Mucosa of descending colon (tissue), 3 donors: Measurements from ENCODE around the gene GDA. TPM values are rescaled to one million over a fixed set of nuclear protein-coding genes. Genes with fewer than 3 reads are reported as not detected.
A peak's percentile ranks its signal among the peaks of the same experiment; 100 is the strongest.

Experiments
- ATAC-seq: fragments of 200-7000 bp; cut with Tn5 transposase; one replicate; pipeline ENCODE4 v1.9.1; 2020; ENCODE audit warnings: mild to moderate bottlenecking, moderate library complexity
- DNase-seq, 3 donors: peaks; one replicate each; pipeline ENCODE4 v3.0.0-alpha.2; 2020
- H3K36me3 ChIP-seq: fragments of 200-600 bp; one replicate; pipeline ENCODE4 v1.8.0; 2021; ENCODE audit warnings: low read depth, mild to moderate bottlenecking
- H3K4me1 ChIP-seq: fragments of 200-600 bp; one replicate; pipeline ENCODE4 v1.8.0; 2021; ENCODE audit warnings: low read depth, mild to moderate bottlenecking
- H3K4me3 ChIP-seq: fragments of 200-600 bp; one replicate; pipeline ENCODE4 v1.8.0; 2021; ENCODE audit warnings: mild to moderate bottlenecking
- H3K9me3 ChIP-seq: fragments of 200-600 bp; one replicate; pipeline ENCODE4 v1.8.0; 2021; ENCODE audit warnings: mild to moderate bottlenecking
- CTCF ChIP-seq: fragments of 200-600 bp; IDR thresholded peaks from one replicate; pipeline ENCODE4 v1.8.0; 2022; ENCODE audit warnings: antibody characterized with exemption, mild to moderate bottlenecking
- intact Hi-C, 2 donors: fragments of 100-400 bp; cut with DNase I in 1 of 2; cut with micrococcal nuclease in 1 of 2; formaldehyde crosslinking; loops; one replicate each; pipeline versions ENCODE4 v1.11.0 to v1.11.1; 2022; cut with DNase I, micrococcal nuclease
- total RNA-seq, 3 donors: library from RNA; stranded (reverse); fragmentation: NEBNext Ultra II Directional in 2 of 3; extraction: Animal tissue kit (Norgen Biotek cat#: 25700) in 2 of 3; gene quantifications; one replicate each; pipeline versions ENCODE4 v1.2.1 to v1.2.4, GENCODE V29; 2021 to 2023
- donor health status: DM: no; HTN: no; CAD: no; lungs with moderate emphysema.
- donor health status: DM: no; HTN: no; CAD: no.
- donor health status: DM: no; HTN: yes; CAD: no.

GDA gene
- total RNA-seq, 3 donors from 2014 or later: 28.7 to 65.5 (median 30.1) TPM

- peak; percentile 6 for ATAC-seq
- DNase-seq: no peak
- intact Hi-C loops: no loop called here
- Histone ChIP-seq H3K4me1 (no peaks in the 10 kb centered on the region), H3K9me3 (no peaks in the 10 kb centered on the region), H3K4me3 (no peak overlapping the region), H3K36me3 (no peaks in the 10 kb centered on the region)
- TF ChIP-seq CTCF: no peak
Measured at GRCh38 chr9:72156586-72156985, 7.3 kb downstream of the GDA start.

GRCh38 chr9:72158680-72159079 lies 9.4 kb downstream of the GDA start:
- H3K4me1 ChIP-seq: no peaks in the 10 kb centered on the region
- no peak for DNase-seq
- ATAC-seq: no peak
- H3K36me3 ChIP-seq: no peaks in the 10 kb centered on the region
- intact Hi-C loops: no loop called here
- TF ChIP-seq CTCF: no peak
- H3K4me3 ChIP-seq: no peak overlapping the region
- H3K9me3 ChIP-seq: no peaks in the 10 kb centered on the region

DNA sequence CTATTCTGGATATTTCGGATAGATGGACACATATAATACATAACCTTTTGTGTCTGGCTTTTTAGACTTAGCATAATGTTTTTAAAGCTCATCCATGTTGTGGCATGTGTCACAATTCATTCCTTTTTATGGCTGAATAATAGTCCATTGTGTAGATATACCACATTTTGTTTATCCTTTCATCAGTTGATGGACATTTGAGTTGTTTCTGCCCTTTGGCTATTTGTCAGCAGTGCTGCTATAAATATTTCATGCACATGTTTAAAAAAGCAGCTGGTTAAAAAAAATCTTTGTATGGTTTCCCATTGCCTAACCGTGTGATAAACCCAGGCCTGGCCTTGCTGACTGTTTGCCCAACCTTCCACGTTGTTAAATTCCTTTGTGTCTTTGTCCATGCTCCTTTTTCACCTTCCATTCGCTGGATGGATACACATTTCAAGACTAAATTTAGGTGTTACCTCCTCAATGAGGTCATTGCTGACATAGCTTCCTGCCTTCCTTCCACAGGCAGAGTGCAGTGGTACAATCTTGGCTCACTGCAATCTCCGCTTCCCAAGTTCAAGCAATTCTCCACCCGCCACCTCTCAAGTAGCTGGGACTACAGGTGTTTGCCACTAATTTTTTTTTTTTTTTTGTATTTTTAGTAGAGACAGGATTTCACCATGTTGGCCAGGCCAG lies 11.3 kb downstream of the GDA start:
- H3K36me3 ChIP-seq: no peaks in the 10 kb centered on the region
- TF ChIP-seq CTCF: no peak
- ATAC-seq (no peak), DNase-seq (no peak)
- intact Hi-C loops: no loop called here
- no peaks in the 10 kb centered on the region for H3K9me3 ChIP-seq
- H3K4me1 ChIP-seq: no peaks in the 10 kb centered on the region
- H3K4me3 ChIP-seq: no peak overlapping the region

GRCh38 chr9:72165326-72165725 lies 16.1 kb downstream of the GDA start:
- no peak overlapping the region for H3K4me3 ChIP-seq
- no peaks in the 10 kb centered on the region for H3K36me3 ChIP-seq
- intact Hi-C loops: no loop called here
- H3K9me3 ChIP-seq: no peaks in the 10 kb centered on the region
- DNase-seq: no peak
- no peak for ATAC-seq
- no peaks in the 10 kb centered on the region for H3K4me1 ChIP-seq
- no peak for TF ChIP-seq CTCF

- Histone ChIP-seq H3K36me3 (no peaks in the 10 kb centered on the region), H3K4me1 (no peaks in the 10 kb centered on the region), H3K4me3 (no peak overlapping the region), H3K9me3 (no peaks in the 10 kb centered on the region)
- no peak for ATAC-seq
- TF ChIP-seq CTCF: no peak
- intact Hi-C loops: no loop called here
- no peak for DNase-seq
Measured at GRCh38 chr9:72165821-72166547, 16.7 kb downstream of the GDA start.
